Stimulated activated naive CD4-positive, alpha-beta T cell treated with Interleukin-2 at 50 U/mL for 16 hours (primary cell): ENCODE results near the gene CCL7.
"Not testable (repeated sequence)": the region's sequence is repeated elsewhere in the genome, so short reads cannot be mapped to it uniquely, and the experiment has no call there.

Experiments
- DNase-seq: peaks from one replicate; lab custom pipeline; 2025; lab: John Stamatoyannopoulos, UW

Gene CCL7

DNA sequence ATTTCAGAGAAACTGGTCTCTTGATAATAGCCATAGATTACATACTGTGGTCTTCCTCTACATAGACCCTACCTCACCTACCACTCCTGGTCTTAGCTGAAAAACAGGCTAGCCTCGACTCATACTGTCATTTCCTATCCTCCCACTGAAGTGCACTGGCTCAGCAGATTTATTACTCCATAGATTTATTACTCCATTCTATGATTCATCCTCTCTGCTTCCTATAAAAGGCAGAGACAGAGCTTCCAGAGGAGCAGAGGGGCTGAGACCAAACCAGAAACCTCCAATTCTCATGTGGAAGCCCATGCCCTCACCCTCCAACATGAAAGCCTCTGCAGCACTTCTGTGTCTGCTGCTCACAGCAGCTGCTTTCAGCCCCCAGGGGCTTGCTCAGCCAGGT lies at the start of gene CCL7:
Gene CCL7, plus strand, starts transcription at position 253 of the 400 bp plus-strand sequence. Its CDS starts 70 bp downstream, at position 323.
- DNase-seq, result no peak

DNA sequence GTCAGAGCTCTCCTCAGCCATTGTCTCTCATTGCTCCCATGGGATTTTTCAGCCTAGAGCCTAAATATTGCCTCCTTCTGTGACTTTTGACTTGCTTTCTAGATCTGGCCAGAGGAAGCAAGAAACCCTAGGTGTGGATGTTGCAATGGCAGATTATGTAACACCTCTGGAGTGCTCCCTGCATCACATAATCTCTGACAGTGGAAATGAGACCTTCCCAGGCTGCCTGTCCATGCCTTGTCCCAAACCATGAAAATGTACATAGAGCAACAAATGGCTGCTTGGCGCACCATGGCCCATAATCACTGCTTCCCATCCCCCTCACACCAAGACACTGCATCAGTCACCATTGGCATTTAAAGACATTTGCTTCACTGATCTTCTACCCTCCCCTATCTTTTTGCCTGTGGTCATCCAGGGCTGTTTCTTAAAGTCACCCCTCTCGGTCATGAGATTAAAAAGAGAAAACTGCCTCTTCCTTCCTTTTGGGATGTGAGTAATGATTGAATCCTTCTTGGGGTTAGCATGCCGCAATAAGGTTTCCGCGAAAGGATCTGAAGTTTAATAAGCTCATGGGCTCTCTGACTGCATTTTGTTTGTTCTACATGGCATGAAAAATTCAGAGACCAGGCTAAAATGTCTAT lies 49.1 kb upstream of the CCL7 start:
- DNase-seq, result no peak

DNA sequence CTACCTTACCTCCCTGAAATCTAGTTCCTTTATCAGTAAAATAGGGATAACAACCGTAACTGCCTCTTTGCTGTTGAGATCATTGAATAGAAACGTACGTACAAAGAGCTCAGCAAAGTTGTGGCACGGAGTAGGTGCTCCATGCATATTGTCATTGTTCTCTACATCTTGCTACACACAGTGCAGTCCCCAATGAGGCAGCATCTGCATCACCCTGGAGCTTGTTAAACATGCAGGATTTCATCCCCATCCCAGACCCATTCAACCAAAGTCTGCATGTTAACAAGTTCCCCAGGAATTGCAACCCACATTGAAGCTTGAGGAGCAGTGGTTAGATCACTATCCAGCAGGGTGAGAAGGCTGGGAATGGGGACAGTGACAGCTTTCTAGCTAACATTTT lies 48.6 kb upstream of the CCL7 start:
- DNase-seq, result no peak

DNA sequence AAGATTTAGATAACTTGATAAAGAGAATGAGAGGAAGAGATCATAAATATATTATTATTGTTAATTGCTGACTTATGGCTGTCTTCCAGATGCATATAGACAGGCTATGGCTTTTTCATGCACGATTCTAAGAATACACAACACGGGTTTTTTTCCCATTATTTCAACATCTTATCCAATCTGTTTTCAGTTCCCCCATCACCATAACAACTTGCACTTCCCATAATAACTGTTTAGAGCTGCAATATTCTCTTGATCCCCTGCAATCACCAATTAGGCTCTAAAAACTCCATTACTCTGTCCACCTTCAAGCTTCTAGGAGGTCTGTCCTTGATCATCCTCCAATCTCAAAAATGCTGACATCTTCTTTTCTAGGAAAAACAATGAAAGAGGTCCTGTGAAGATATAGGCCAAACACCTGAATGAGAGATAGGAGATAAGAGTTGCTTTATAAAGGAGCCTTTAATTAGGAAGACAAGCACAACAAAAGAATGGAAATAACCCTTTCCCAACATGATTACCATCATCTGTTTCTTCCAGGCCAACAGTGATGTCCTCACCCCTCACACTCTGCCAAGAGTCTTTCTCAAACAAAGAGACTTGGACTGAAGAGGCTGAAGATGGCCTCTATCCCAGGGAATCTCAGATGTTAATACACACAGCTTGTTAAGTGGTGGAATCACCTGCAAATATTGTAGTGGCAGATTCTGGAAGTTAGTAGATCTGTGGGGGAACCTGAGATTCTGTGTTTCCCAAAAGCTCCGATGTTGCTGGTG lies 47.1 kb upstream of the CCL7 start:
- DNase-seq, result no peak

DNA sequence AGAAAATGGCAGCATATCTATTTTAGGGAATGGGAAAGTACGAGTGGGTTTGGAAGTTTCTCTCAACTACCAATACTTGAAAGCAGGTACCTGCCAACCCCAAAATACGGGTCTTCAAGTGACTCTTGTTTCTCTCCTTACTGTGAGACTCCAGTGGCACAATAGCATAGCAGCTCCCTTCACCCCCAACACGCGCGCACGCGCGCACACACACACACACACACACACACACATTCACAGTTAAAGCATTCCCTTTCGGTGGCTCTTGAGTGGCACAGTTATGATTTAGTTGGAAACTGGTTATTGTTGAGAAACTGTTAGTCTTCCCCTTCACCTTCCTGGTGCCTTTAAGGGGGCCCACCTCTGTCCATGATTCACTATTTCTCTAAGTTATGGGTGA lies 45.0 kb upstream of the CCL7 start:
- DNase-seq, result no peak

DNA sequence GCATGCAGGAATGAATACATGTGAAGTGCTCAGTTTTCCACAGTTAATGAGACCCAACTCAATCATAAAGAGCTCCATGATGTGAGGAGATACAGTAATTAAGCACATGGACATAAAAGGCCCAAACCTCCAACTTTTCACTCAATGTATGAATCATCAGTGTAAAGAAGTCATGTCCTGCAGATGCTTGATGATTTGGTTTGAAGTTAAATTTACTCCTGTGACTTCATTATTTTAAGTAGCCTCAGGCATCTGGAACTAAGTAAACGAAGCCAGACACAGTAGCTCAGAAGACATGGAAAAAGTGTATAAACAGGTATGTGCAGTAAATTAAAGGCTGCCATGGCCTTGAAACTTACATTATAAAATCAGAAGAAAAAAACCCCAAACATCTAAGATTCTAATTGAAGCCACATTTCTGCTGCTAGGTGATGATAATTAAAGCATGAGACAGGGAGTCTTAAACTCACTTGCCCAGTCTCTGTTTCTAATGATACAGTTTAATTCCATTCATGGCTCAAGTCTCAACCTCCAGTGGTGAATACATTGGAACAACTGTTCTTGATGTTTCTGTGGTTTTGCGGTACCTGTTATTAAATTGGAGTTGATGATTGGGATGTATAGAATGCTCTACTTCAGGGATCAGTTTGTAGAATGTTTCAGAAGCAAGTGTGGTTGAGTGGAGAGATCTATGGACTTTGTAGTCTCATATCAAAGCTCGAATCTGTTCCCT lies 43.8 kb upstream of the CCL7 start:
- no peak for DNase-seq

DNA sequence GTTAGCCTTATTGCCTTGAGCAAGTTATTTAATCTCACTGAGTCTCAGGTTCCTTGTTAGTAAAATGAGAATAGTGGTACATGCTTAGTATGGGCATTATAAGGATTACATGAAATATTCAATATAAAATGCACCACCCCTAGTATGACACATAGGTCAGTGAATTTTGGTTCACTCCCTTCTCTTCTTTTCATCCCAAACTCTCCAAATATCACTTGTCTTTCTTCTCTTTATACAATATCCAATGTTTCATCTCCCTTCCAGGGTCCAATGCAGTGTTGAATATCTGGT lies 43.3 kb upstream of the CCL7 start:
- no peak for DNase-seq

DNA sequence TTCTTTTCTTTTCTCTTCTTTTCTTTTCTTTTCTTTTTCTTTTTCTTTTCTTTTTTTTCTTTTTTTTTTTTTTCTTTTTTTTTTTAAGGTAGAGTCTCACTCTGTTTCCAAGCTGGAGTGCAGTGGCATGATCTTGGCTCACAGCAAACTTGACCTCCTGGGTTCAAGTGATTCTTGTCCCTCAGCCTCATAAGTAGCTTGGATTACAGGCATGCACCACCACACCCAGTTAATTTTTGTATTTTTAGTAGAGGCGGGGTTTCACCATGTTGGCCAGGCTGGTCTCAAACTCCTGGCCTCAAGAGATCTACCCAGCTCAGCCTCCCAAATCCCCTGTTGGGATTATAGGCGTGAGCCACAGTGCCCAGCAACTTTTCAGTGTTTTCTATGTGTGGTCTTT lies 42.7 kb upstream of the CCL7 start:
- DNase-seq, result not testable (repeated sequence)

DNA sequence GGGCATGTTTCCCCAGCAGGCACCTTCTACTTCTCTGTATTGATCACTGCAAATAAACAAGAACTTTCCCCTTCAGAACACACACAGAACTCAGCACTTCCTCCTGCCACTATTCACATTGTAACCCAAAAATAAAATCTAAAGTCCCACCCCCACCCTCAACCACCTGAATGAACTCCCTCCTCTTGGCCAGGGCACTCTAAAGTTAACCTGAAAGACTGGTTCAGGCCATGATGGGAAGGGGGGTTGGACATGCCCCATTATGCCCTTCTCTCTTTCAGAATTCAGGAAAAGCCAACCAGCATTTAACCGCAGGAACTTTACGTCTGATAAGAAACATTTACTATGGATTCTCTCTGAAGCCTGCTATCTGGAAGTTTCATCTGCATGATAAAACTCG lies 42.3 kb upstream of the CCL7 start:
- DNase-seq, result no peak

DNA sequence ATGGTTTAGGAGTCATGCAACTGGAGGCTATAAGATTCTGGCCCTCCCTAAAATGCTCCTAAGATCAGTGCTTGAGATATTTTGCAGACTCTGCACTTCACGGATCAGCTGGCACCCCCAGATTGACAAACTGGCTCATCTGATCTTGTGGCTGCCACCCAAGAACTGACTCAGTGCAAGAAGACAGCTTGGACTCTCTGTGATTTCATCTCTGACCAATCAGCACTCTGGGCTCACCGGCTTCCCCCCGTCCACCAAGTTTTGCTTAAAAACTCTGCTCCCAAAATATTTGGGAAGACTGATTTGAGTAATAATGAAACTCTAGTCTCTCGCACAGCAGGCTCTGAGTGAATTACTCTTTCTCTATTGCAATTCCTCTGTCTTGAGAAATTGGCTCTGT lies 41.2 kb upstream of the CCL7 start:
- no peak for DNase-seq

DNA sequence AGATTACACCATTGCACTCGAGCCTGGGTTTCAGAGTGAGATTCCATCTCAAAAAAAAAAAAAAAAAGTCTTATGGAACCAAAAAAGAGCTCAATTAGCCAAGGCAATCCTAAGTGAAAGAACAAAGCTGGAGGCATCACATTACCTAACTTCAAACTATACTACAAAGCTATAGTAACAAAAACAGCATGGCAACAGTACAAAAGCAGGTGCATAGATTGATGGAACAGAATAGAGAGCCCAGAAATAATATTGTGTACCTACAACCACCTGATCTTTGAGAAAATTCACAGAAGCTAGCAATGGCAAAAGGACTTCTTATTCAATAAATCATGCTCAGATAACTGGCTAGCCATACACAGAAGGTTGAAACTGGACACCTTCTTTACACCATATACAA lies 39.7 kb upstream of the CCL7 start:
- DNase-seq, result no peak

DNA sequence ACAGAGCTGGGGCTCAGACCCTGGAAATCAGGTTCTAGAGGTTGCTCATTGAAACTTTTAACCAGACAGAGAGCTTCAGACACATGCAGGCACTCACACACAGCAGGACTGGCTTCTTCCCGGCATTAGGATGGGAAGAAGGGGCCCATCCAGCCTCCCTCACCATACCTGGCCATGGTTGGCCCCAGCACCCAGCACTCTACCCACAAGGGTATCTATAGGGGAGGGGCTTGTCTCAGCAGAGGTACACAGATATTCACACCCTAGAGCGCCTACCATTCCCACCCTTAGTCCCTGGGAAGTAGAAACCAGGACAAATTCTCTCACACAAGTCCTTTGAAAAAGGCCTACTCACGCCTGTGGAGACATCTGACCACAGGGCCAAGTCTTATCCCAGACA lies 35.4 kb upstream of the CCL7 start:
- no peak for DNase-seq

DNA sequence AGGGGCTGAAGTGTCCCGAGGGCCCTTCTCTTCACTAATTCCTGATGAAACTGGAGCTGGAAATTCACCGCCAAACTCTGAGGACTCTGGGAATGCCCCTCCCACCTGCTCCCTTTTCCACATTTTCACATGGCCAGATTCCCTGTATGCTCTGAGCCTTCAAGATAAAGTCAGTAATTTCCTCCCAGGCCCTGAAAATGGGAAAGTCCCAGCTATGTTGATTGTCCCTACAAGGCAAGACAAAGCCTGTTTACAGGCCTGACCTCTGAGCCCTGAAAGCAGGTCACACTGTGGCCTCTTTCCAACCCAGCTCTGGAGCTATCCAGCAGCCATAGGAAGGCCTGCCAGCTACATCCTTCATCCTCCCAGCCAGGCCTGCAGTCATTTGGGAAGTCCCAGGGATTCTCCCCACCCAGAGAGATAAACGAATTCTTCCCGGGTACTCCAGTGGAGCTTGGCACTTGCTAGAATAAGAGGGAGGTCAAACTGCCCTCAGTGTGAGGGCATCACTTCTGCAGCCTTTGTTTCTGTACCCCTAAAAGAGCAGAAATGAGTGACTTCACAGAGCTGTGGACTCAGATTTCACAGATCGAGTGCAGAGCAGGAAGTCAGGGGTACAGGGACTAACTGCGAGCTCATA lies 34.5 kb upstream of the CCL7 start:
- DNase-seq, result no peak

DNA sequence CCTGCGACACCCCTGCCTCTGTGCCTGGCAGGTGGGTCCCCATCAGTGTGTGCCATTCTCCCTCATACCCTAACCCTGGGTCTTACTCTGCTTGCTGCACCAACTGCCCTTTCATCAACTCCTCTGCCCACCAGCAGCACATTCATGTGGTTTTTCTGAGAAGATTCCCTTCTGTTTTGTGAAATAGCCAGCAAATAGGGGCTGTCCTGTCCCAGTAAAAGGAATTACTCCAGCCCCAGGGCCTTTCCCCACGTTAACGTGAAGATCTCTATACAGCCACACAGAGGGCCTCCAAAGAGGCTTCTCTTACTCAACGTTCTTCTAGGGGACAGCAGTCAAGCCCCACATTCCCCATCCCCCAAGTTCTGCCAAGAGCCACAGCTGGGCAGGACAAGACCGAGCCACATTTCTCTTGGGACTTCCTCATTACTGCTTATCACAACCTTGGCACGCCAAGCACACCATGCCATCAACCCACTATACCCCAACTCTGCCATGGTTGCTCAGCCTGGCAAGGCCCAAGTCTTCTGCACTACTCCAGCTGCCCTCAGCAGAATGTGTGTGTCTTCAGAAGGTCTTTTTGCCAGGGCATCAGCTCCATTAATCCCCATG lies 33.6 kb upstream of the CCL7 start:
- no peak for DNase-seq

DNA sequence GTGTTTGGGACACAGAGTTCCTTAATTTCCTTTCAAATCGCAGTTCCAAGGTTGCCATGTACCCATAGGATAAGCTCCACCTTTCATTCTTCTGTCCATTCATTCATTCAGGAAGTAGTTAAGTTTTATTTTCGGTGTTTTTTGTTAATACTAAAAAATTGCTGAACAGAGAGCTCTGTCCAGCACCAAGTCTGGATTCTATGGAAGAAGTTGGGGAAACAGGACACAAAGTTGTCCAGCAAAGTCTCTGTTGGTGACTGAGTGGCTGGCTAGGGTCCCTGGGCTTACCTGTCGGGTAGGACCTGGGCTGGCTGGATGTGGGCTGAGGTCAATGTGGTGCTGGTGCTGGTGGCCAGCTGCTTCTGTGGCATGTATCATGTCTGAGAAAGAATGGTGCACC lies 32.6 kb upstream of the CCL7 start:
- DNase-seq, result no peak

DNA sequence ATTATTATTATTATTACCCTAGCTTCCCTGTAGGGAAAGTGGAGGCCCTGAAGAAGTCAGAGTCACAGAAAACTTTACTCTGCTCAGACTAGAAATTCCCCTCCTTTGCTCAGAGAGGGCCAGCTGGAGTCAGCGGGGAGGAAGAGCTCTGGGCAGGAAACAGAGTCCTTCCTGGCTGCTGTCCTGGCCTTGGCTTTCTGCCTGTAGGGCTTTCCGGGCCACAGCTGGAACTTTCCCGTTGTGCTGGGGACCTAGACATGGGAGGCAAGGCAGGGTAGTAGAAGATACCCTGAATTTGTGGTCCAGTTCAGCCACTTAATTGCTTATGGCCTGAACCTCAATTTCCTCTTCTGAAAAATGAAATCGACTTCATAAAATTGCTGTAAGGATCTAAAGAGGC lies 29.0 kb upstream of the CCL7 start:
- no peak for DNase-seq

DNA sequence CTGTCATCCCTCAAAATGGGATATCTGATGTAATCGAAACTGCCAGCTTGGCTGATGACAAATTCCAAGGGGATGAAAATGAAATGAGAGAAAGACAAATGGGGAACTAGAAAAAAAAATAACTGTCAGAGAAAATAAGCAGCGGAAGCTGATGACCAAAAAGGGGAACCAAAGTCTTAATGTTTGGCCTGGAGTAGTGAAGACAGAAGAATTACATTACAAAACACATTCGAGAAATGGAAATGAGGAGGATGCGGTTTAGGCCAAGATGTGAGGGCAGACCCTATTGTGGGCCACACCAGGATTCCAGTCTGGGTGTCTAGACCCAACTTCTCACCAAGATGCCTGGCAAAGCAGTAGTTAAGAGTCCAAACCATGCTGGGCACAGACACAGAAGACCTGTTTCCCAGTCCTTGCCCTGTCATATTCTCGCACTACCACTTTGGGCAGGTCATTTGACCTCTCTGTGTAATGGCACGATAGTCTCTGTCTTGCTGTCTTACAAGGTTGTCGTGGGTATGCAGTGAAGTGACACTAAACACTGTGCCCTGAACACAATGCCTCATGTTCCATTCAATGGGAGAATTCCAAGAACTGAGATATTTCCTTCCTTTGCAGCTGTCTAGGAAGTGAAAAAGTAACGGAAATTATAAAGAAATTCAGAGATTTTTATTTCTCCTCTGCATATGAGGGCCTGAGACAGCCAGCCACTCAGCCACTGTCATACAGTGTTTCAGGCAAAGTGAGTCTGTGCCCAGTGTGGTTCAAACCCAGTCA lies 27.2 kb upstream of the CCL7 start:
- no peak for DNase-seq

DNA sequence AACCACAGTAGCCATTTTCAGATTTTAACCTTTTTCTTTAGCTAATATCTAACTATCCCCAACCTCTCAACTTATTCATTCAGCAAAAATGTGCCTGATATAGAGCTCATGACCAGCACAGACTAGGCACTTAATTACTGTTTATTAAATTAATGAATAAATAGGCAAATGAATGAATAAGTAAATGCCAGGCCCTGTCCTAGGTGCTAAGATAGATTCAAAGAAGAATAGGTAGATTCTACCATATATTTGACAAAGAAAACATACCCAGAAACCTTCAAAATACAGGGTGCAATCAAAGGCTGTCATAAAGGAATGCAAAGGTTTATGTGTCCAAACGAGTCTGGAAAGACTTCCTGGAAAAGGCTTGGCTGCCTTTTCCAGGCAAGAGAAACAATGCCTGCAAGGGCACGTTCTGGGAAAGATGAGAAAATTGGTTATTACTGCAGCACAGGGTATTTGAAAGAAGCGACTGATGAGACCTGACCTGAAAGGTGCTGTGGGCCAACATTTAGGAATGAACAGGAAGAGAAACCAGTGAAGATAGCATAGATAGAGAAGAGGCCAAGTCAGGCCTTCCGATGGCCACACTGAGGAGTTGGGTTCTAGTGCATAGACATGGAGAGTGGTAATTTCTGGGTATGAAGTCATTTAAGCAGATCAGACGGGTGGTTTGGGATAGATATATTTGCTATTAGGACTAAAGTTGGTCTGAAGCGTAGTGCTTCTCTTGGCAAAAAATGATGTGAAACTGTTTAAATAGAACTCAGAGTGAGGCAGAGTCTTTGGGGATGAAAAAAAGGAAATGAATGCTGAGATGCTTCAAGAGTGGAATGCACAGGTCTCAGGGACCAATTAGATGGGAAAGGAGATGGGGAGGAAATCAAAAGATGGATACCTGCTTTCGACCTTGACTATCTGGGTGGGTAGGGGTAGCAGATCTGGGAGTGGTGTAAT lies 26.4 kb upstream of the CCL7 start:
- DNase-seq, result no peak

DNA sequence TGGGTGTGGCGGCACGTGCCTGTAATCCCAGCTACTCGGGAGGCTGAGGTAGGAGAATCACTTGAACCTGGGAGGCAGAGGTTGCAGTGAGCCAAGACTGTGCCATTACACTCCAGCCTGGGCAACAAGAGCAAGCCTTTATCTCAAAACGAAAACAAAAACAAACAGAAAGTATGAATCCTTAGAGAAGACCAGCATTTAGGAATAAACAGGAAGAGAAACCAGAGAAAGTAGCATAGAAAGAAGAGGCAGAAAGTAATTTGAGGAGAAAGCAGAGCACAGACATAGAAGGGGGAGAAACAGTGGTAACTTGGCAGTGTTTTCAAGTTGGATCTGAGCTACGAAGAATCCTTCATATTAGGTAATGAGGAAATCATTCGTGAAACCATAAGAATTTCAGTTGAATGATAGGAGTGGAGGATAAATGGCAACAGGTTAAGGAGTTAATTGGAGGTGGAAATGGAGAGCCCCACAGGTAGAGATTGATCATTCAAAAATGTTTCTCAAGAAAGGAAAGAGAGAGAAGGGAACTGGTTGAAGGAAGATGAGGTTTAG lies 24.6 kb upstream of the CCL7 start:
- no peak for DNase-seq

DNA sequence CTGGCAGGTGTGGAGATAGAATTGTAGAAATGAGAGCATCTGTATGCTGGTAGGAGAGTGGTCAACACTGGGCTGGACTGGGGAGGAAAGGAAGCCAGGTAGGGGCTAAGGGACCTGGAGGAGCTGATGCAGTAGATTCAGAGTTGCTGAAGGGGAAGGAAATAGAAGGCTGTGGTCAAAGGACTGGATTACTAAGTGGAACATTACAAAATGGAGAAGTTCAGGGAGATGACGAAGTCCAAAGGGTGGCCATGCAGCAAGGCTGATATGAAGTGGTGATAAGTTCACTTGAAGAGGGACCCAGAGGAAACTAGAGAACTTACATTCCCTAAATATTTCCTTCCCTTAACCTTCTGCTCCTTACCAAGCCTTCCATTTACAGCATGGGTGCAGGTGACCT lies 23.6 kb upstream of the CCL7 start:
- no peak for DNase-seq
